Endothelial cell of umbilical vein (primary cell): ENCODE results near the gene MCTP2. TPM values are rescaled to one million over a fixed set of nuclear protein-coding genes. Genes with fewer than 3 reads are reported as not detected.

Source experiments
- BruUV-seq: library from RNA; stranded (reverse); fragments of 400-500 nt; replicated peaks from 2 replicates; lab custom pipeline; 2021; lab: Mats Ljungman, UMichigan
- CTCF ChIA-PET: fragments of 300-600, 350-600 bp; sonication (Branson Sonifier 250); formaldehyde crosslinking; loops from one replicate; lab custom pipeline; 2021; ENCODE audit warnings: antibody characterized with exemption, inconsistent platforms; lab: Charles Lee
- POLR2A ChIA-PET: fragments of 300-600, 350-600 bp; sonication (Branson Sonifier 250); formaldehyde crosslinking; loops from one replicate; lab custom pipeline; 2021; ENCODE audit warnings: antibody characterized with exemption, inconsistent platforms; lab: Charles Lee
- DNase-seq: peaks from one replicate; pipeline ENCODE4 v3.0.0-alpha.2; 2011; ENCODE audit warnings: low read depth, low spot score
- FAIRE-seq: peaks from 2 replicates; lab custom pipeline; 2011; peaks lifted over from hg19 to GRCh38; lab: Jason Lieb, UNC
- H2AFZ ChIP-seq: 2 replicates; pipeline ENCODE4 v1.6.0; 2012; ENCODE audit warnings: low read depth, low read length, control low read depth, inconsistent platforms
- H3K27ac ChIP-seq: 2 replicates; pipeline ENCODE4 v1.5.1; 2011; ENCODE audit warnings: low read depth, mild to moderate bottlenecking, control low read depth, low read length, moderate library complexity; ENCODE audit not compliant: insufficient read depth
- H3K27me3 ChIP-seq, 2 experiments: 2 replicates each; pipeline versions ENCODE4 v1.6.0 to v1.6.1; 2011; ENCODE audit warnings: low read length in 2 of 2, mixed read lengths in 1 of 2; ENCODE audit not compliant: control insufficient read depth in 2 of 2, insufficient read depth in 2 of 2
- H3K36me3 ChIP-seq, 2 experiments: 2 replicates in 1 of 2; 3 replicates in 1 of 2; pipeline ENCODE4 v1.5.1; 2011; ENCODE audit warnings: low read length in 2 of 2, mild to moderate bottlenecking in 1 of 2, moderate library complexity in 1 of 2; ENCODE audit not compliant: control insufficient read depth in 2 of 2, insufficient read depth in 2 of 2; ENCODE audit errors: extremely low read depth in 1 of 2
- H3K4me1 ChIP-seq: 3 replicates; pipeline ENCODE4 v1.5.1; 2011; ENCODE audit warnings: mild to moderate bottlenecking, low read length; ENCODE audit not compliant: control insufficient read depth, insufficient read depth; ENCODE audit errors: extremely low read depth
- H3K4me2 ChIP-seq: 2 replicates; pipeline ENCODE4 v1.6.1; 2011; ENCODE audit warnings: low read length, control low read depth, mixed read lengths; ENCODE audit not compliant: insufficient read depth
- H3K4me3 ChIP-seq, 3 experiments: fragments of 200-600 bp in 1 of 3; sonication (generic), shearing (Covaris generic) in 1 of 3; replicated peaks in 1 of 3; 2 replicates each; pipeline ENCODE4 v1.5.1; 2011 to 2016; ENCODE audit warnings: control low read depth in 3 of 3, low read length in 3 of 3, mild to moderate bottlenecking in 2 of 3, inconsistent platforms in 1 of 3, low read depth in 1 of 3, moderate library complexity in 1 of 3; ENCODE audit not compliant: insufficient read depth in 1 of 3
- H3K79me2 ChIP-seq: 2 replicates; pipeline ENCODE4 v1.6.0; 2012; ENCODE audit warnings: low read length, inconsistent platforms; ENCODE audit not compliant: control insufficient read depth, insufficient read depth
- H3K9ac ChIP-seq: replicated peaks from 2 replicates; pipeline ENCODE3; 2011; ENCODE audit warnings: low read length, control low read depth; ENCODE audit not compliant: insufficient read depth; ENCODE audit errors: extremely low read depth
- H3K9me1 ChIP-seq: replicated peaks from 3 replicates; pipeline ENCODE4 v1.6.0; 2011; ENCODE audit warnings: mild to moderate bottlenecking, low read length; ENCODE audit not compliant: control insufficient read depth, insufficient read depth; ENCODE audit errors: extremely low read depth
- H3K9me3 ChIP-seq: replicated peaks from 2 replicates; pipeline ENCODE4 v1.5.1; 2012; ENCODE audit warnings: low read length, inconsistent platforms; ENCODE audit not compliant: control insufficient read depth, insufficient read depth
- H4K20me1 ChIP-seq: replicated peaks from 2 replicates; pipeline ENCODE3; 2011; ENCODE audit warnings: mild to moderate bottlenecking, low read length; ENCODE audit not compliant: control insufficient read depth, insufficient read depth; ENCODE audit errors: extremely low read depth
- EZH2 ChIP-seq: IDR thresholded peaks from 2 replicates; pipeline ENCODE4 v1.6.1; 2012; ENCODE audit warnings: borderline replicate concordance, low read depth, mild to moderate bottlenecking, moderate library complexity, low read length, inconsistent platforms; ENCODE audit not compliant: severe bottlenecking
- FOS ChIP-seq: IDR thresholded peaks from 2 replicates; pipeline ENCODE4 v1.6.1; 2011; ENCODE audit warnings: mild to moderate bottlenecking, low read length, moderate library complexity, borderline replicate concordance; ENCODE audit not compliant: insufficient read depth
- GATA2 ChIP-seq: IDR thresholded peaks from 2 replicates; pipeline ENCODE4 v1.7.0; 2011; ENCODE audit warnings: low read depth, mild to moderate bottlenecking, moderate library complexity, mixed read lengths, low read length; ENCODE audit not compliant: insufficient read length, insufficient read depth
- JUN ChIP-seq: IDR thresholded peaks from 2 replicates; pipeline ENCODE4 v1.6.1; 2011; ENCODE audit warnings: borderline replicate concordance, low read depth; ENCODE audit not compliant: insufficient read length, insufficient read depth
- MYC ChIP-seq: IDR thresholded peaks from one replicate; pipeline ENCODE4 v1.6.1; 2011; ENCODE audit warnings: mild to moderate bottlenecking, low read depth, low read length
- POLR2A ChIP-seq: IDR thresholded peaks from 2 replicates; pipeline ENCODE4 v1.6.1; 2012; ENCODE audit warnings: low read depth, mild to moderate bottlenecking, control low read depth, low read length
- POLR2AphosphoS5 ChIP-seq: IDR thresholded peaks from 2 replicates; pipeline ENCODE4 v1.6.1; 2012; ENCODE audit warnings: low read depth, mild to moderate bottlenecking, control low read depth, low read length, moderate library complexity; ENCODE audit not compliant: insufficient read depth
- dilution Hi-C: fragments of 300-500 bp; cut with MboI; formaldehyde crosslinking; loops from one replicate; pipeline ENCODE4 v1.15.0; 2019; ENCODE audit warnings: low sequenced_read_pairs; ENCODE audit not compliant: extremely low pct_ligation_motif_present
- intact Hi-C: fragments of 100-400 bp; cut with micrococcal nuclease; formaldehyde crosslinking; loops from one replicate; pipeline ENCODE4 v1.10.0; 2022
- polyA plus RNA-seq, 4 experiments: library from polyadenylated mRNA; depleted of rRNA in 3 of 4; stranded (reverse) in 3 of 4; unstranded in 1 of 4; fragments of >200 nt; gene quantifications; 2 replicates each; pipeline versions ENCODE4 v1.2.1 to v1.2.3, GENCODE V29; 2011 to 2012; ENCODE audit warnings: missing spikeins in 1 of 4
- total RNA-seq: library from RNA; stranded (reverse); gene quantifications from 2 replicates; pipeline ENCODE4 v1.2.3, GENCODE V29; 2021
- TF ChIP-seq, protein P1 (sequence below): IDR thresholded peaks from 2 replicates; pipeline ENCODE4 v1.6.1; 2011; ENCODE audit not compliant: insufficient read depth, insufficient read length
- TF ChIP-seq, protein P2 (sequence below), 2 donors: IDR thresholded peaks; 1 replicate in 1 of 2; 2 replicates in 1 of 2; pipeline ENCODE4 v1.5.1; 2011; ENCODE audit warnings: low read length in 2 of 2, mild to moderate bottlenecking in 2 of 2, moderate library complexity in 2 of 2, control low read depth in 1 of 2, inconsistent platforms in 1 of 2, low read depth in 1 of 2; ENCODE audit not compliant: insufficient read depth in 1 of 2; ENCODE audit errors: extremely low read depth in 1 of 2

Gene MCTP2
- total and polyA plus RNA-seq, 2 donors (not counting 3 experiments of a cell fraction or from before 2014, with no cell fraction given): 0.01 to 0.75 TPM

DNA sequence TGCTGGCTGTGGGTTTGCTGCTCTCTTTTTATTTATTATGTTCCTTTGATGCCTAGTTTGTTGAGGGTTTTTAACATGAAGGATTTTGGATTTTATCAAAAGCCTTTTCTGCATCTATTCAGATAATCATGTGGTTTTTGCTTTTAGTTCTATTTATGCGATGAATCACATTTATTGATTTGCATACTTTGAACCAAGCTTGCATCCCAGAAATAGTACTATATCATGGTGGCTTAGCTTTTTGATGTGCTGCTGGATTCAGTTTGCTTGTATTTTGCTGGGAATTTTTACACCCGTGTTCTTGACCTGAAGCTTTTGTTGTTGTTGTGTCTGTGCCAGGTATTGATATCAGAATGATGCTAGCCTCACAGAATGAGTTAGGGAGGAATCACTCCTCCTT lies 48.4 kb downstream of the MCTP2 start:
- H3K4me1 ChIP-seq: no peaks in the 10 kb centered on the region
- no peaks in the 10 kb centered on the region for H3K36me3 ChIP-seq
- BruUV-seq: no TSS peak
- DNase-seq (no peak), FAIRE-seq (no peak)
- no peak overlapping the region for H3K4me2 ChIP-seq
- ChIA-PET POLR2A (no interaction called here), CTCF (no interaction called here)
- no peak overlapping the region for H2AFZ ChIP-seq
- no peaks in the 10 kb centered on the region for H3K27me3 ChIP-seq
- intact Hi-C loops: no loop called here
- H3K9me1 ChIP-seq: no peaks in the 10 kb centered on the region
- no peaks in the 10 kb centered on the region for H4K20me1 ChIP-seq
- no peak for TF ChIP-seq POLR2AphosphoS5
- no peak for TF ChIP-seq JUN
- TF ChIP-seq GATA2: no peak
- TF ChIP-seq, protein P1, sequence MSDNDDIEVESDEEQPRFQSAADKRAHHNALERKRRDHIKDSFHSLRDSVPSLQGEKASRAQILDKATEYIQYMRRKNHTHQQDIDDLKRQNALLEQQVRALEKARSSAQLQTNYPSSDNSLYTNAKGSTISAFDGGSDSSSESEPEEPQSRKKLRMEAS: no peak
- TF ChIP-seq MYC: no peak
- no peak for TF ChIP-seq EZH2
- TF ChIP-seq FOS: no peak
- TF ChIP-seq, protein P2, sequence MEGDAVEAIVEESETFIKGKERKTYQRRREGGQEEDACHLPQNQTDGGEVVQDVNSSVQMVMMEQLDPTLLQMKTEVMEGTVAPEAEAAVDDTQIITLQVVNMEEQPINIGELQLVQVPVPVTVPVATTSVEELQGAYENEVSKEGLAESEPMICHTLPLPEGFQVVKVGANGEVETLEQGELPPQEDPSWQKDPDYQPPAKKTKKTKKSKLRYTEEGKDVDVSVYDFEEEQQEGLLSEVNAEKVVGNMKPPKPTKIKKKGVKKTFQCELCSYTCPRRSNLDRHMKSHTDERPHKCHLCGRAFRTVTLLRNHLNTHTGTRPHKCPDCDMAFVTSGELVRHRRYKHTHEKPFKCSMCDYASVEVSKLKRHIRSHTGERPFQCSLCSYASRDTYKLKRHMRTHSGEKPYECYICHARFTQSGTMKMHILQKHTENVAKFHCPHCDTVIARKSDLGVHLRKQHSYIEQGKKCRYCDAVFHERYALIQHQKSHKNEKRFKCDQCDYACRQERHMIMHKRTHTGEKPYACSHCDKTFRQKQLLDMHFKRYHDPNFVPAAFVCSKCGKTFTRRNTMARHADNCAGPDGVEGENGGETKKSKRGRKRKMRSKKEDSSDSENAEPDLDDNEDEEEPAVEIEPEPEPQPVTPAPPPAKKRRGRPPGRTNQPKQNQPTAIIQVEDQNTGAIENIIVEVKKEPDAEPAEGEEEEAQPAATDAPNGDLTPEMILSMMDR (IDR thresholded peaks at IDR 0.05; ENCODE audit: extremely low read depth in 1 of 2, insufficient read depth in 1 of 2, low read depth in 1 of 2, low read length in 2 of 2): no peak
- TF ChIP-seq POLR2A: no peak
- H3K27ac ChIP-seq: no peak overlapping the region
- H3K4me3 ChIP-seq: no peak overlapping the region
- no peak overlapping the region for H3K9ac ChIP-seq
- dilution Hi-C loops: no loop called here
- no peaks in the 10 kb centered on the region for H3K79me2 ChIP-seq
- no peaks in the 10 kb centered on the region for H3K9me3 ChIP-seq
